Hematopoietic multipotent progenitor cell (in vitro differentiated cells): ENCODE measurements around the gene MT1B. TPM values are rescaled to one million over a fixed set of nuclear protein-coding genes. Genes with fewer than 3 reads are reported as not detected.

ENCODE experiments used
- DNase-seq, 3 donors: peaks; one replicate each; pipeline ENCODE4 v3.0.0-alpha.2; 2011 to 2015; ENCODE audit warnings: low read depth in 2 of 3, low spot score in 2 of 3
- total RNA-seq: library from RNA; depleted of rRNA; stranded (reverse); fragments of >200 nt; gene quantifications from one replicate; pipeline ENCODE4 v1.2.3, GENCODE V29; 2012

MT1B gene
- total RNA-seq: not detected

GRCh38 chr16:56651586-56651985, at the start of gene MT1B:
Gene MT1B, plus strand, starts transcription at chr16:56651886. Its CDS starts 68 bp downstream, at chr16:56651954.
- no peak for DNase-seq

DNA sequence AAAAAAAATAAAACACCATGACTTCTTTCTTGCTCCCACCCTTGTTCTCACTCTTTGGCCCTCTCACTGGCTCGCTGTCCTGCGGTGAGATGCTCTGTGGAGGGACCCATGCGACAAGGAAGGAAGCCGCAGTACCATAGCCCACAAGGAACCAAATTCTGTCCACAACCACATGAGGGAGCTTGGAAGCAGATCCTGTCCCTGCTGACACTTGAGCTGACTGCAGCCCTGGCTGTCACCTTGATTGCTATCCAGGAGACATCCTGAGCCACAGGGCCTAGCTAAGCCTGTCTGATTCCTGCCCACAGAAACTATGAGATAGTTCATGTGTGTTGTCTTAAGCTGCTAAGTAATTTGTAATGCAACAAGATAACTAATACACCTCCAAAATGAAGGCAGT, 48.1 kb upstream of the MT1B start:
- DNase-seq: peak in 1 of 3 donors; percentile 58

DNA sequence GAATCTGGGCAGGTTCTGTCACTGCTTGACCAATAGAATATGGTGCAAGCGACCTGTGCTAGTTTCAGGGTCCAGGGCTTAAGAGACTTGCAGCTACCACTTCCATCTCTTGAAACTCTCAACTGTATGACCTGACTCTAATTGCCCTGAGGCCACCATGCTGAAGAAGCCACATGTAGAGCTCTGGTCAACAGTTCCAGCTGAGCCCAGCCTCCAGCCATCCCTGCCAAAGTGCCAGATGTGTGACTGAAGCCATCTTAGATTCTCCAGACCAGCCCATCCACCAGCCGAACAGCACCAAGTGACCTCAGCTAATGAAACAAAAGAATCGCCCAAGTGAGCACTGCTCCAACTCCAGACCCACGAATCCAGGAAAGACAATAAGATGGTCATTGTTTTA, 46.7 kb upstream of the MT1B start:
- no peak for DNase-seq

- DNase-seq: no peak
Measured at GRCh38 chr16:56605475-56605874, 46.2 kb upstream of the MT1B start.

- DNase-seq: no peak
Measured at GRCh38 chr16:56606071-56606475, 45.6 kb upstream of the MT1B start.

- no peak for DNase-seq
Measured at GRCh38 chr16:56606476-56607108, 45.1 kb upstream of the MT1B start.

- DNase-seq: no peak
Measured at GRCh38 chr16:56607109-56607618, 44.5 kb upstream of the MT1B start.

- DNase-seq: no peak
Measured at GRCh38 chr16:56607675-56608042, 44.0 kb upstream of the MT1B start.

- DNase-seq: peak; percentile 68 to 93 (median 87)
Measured at GRCh38 chr16:56608043-56608875, 43.4 kb upstream of the MT1B start, which contains the start of gene MT2A. Gene MT2A, plus strand, starts transcription at chr16:56608584. Its CDS starts 72 bp downstream, at chr16:56608656.

GRCh38 chr16:56608876-56609462, 42.7 kb upstream of the MT1B start:
- no peak for DNase-seq

- peak; percentile 58 to 98 (median 95) for DNase-seq
Measured at GRCh38 chr16:56609463-56609921, 42.2 kb upstream of the MT1B start.

GRCh38 chr16:56610017-56610608, 41.6 kb upstream of the MT1B start:
- peak in 1 of 3 donors; percentile 50 for DNase-seq

DNA sequence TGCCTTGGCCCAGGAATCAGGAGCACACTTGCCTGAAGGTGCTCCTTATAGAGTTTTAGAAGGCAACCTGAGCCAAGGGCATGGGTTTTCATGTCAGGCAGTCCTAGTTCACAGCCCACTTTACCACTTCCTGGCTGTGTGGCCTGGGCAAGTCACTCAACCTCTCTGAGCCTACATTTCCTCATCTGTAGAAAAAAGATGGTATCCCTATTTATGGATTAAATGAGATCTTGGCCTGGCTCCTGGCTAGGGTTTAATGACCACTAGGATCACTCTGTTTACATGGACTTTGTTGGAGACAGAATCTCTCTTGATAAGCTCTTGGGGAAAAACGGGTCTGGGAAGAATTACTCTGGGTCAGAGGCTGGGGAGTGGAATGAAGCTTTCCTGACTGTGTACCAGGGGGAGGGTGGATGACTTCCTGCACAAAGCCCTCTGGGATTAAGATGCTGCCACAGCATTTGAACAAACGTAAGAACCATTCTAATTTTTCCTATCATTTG, 41.0 kb upstream of the MT1B start:
- DNase-seq: no peak

DNA sequence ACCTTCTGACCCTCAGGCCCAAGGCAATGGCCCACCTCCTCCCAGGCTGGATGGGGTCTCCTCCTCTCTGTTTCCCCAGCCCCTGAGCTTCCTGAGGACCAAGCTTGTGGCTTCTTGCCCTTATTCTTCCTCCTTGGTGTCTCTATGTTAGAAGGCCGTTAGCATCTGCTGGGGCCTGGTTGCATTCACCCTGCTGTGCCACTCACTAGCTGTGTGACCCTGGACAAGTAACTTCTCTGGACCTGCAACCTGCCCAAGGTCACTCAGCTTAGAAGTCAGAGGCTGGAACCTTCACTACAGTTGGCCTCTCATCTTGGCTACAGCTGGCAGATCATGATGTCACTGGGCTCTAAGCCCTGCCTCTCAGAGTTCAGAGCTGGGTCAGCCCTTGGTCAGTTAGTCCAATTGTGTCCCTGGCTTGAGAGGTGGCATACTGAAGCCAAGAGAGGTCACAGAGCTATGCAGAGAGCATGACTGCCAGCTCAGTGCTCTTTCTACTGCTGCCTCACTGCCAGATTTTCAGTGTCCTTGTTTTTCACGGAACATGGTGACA, 40.3 kb upstream of the MT1B start:
- no peak for DNase-seq

DNA sequence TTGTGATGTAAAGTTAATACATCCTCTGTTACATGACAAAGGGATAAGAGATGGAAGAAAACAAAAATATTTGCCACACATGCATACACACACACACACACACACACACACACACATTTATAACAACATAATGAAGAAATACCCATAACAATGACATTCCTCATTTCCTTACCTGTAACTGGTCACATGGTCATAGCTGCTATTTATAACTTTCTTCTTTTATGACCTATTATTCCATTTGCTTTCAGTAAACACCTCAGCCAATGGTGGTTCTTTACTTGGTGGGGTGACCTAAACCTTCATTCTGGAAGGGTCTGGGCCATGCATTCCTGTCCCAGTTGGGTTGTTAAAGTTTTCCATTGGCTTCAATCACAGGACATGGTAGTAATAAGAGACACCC, 38.0 kb upstream of the MT1B start:
- no peak for DNase-seq

GRCh38 chr16:56614549-56614991, 37.1 kb upstream of the MT1B start:
- DNase-seq: no peak

- DNase-seq: no peak
Measured at GRCh38 chr16:56615353-56615752, 36.3 kb upstream of the MT1B start.

DNA sequence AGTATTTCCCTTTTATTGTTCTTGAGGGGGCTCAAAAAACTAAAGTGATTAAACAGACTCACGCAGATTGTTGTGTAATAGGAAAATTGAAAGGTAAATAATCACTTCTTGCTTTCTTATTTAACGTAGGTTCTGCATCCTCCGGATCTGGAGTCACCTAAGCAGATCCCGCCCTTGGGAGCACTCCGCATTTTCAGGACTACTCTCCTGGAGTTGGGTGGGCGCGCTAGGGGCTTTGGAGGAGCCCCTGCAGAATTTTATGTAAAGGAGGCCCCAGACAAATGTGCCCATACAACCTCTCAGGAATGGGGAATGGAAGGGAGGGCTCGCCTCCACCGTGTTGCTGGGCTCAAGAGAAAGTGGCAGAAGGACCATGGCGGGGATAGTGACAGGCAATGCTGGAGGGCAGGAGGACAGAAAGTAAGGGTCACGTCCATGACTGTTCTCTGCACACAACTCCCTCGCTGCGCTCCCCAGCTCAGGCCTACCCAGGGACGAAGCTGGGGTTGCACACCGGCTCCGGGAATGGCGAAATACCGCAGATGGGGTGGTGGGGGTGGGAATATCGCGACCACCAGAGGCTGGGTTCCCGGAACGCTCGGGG, 35.0 kb upstream of the MT1B start:
- no peak for DNase-seq

GRCh38 chr16:56617212-56618085, 34.2 kb upstream of the MT1B start:
- no peak for DNase-seq
